T-helper 2 cell treated with Interferon-gamma antibody and Interleukin-4, amounts not matched to agents 5 μg/mL and 100 μg/mL, for 36 hours (primary cell): ENCODE data around the gene PCGF3.
"Not testable (repeated sequence)": the region's sequence is repeated elsewhere in the genome, so short reads cannot be mapped to it uniquely, and the experiment has no call there.

Source experiments
- DNase-seq: peaks from one replicate; pipeline ENCODE4 v3.0.0; 2021; ENCODE audit warnings: low spot score
- H3K27ac Mint-ChIP-seq: one replicate; pipeline ENCODE4 v1.8.0; 2021; ENCODE audit warnings: mild to moderate bottlenecking, mixed read lengths
- H3K27me3 Mint-ChIP-seq: one replicate; pipeline ENCODE4 v1.8.0; 2021; ENCODE audit warnings: low read depth, mixed read lengths
- H3K36me3 Mint-ChIP-seq: one replicate; pipeline ENCODE4 v1.8.0; 2021; ENCODE audit warnings: low read depth, mixed read lengths
- H3K4me1 Mint-ChIP-seq: one replicate; pipeline ENCODE4 v1.8.0; 2021; ENCODE audit warnings: low read depth, mixed read lengths
- H3K4me3 Mint-ChIP-seq: one replicate; pipeline ENCODE4 v1.8.0; 2022; ENCODE audit warnings: mild to moderate bottlenecking, moderate library complexity, mixed read lengths
- H3K9me3 Mint-ChIP-seq: one replicate; pipeline ENCODE4 v1.8.0; 2021; ENCODE audit warnings: mixed read lengths

PCGF3 gene

DNA sequence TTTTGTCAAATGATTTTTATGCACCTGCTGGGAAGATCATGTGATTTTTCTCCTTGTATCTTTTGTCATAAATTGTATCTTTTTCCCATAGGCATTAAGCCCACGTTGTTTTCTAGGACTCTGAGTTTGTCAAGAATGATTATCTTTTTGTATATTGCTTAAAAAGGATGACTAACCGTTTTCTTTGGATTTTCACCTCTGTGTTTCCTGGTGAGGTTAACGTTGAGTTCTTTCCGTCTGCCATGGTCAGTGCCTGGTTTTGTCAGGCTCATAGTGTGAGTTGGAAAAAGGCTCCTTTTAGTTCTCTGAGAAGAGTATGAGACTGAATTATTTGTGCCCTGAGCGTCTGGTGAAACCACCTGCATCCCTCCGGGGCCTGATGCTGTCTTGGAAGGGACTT, 21.9 kb downstream of the PCGF3 start:
- H3K27me3 Mint-ChIP-seq = no peaks in the 10 kb centered on the region
- no peaks in the 10 kb centered on the region for H3K4me1 Mint-ChIP-seq
- H3K4me3 Mint-ChIP-seq = no peak overlapping the region
- no peak for DNase-seq
- H3K27ac Mint-ChIP-seq = no peak overlapping the region
- H3K36me3 Mint-ChIP-seq = peaks cover 18% of the 10 kb centered on the region
- H3K9me3 Mint-ChIP-seq = no peaks in the 10 kb centered on the region

DNA sequence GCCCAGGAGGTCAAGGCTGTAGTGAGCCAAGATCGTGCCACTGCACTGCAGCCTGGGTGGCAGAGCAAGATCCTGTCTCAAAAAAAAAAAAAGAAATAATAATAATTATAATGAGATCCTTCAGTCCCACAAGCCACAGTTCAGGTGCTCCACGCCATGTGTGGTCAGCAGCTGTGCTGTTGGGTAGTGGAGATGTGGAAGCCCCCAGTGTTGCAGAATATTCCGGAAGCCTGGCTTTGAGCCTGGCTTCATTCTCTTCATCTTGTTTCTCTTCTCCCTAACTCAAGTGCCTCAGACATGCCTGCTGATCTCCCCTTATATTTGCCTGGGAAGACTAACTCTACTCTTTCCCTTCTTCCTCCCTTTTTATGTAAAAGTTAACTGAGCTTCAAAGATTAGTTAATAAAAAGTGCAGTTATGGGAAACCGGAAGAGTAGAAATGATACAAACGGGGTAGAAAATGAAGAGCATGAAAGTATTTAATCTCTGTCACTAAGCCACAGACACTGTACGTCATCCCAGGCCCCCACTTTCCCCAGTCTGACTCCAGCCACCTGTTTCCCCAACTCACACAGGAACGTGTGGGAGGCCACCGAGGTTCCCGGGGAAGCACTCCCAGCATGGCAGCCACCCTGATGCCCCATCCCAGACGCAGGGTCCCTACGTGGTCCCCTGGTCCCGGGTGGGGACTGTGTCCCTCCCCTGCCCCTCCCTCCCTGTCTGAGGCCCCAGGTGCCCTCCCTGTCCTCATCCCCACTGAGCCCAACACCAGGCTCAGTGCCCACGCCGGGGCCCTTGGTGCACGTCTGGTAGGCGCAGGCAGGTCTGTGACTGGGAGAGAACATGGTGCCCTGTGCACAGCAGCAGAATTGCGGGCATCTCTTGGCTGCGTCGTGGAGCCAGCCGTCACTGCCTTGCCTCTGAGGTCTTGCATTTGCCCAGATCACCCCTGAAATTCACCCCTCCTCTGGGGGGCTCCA, 24.0 kb downstream of the PCGF3 start:
- DNase-seq = no peak
- no peaks in the 10 kb centered on the region for H3K4me1 Mint-ChIP-seq
- H3K36me3 Mint-ChIP-seq = peaks cover 22% of the 10 kb centered on the region
- no peak overlapping the region for H3K27ac Mint-ChIP-seq
- no peaks in the 10 kb centered on the region for H3K9me3 Mint-ChIP-seq
- H3K4me3 Mint-ChIP-seq = no peak overlapping the region
- no peaks in the 10 kb centered on the region for H3K27me3 Mint-ChIP-seq

DNA sequence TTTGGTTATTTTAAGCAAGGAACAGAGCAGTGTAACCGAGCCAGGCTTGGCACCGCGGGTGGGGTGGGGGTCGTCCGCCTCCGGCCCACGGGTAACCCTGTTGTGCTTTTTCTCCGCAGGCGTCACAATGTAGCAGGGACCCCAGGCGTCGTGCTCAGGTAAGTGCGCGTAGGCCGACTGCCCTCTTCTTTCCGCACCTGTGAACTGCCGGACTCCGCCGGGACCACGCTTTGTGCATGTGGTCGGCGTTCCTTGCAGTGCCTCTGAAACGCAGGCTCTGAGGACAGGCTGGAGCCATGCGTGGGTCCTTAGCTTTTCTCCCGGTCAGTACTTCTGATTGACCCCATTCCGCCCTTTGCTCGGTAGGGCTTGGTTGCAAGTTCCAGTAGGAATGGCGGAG, 24.9 kb downstream of the PCGF3 start:
- H3K4me1 Mint-ChIP-seq = no peaks in the 10 kb centered on the region
- H3K4me3 Mint-ChIP-seq = no peak overlapping the region
- H3K27ac Mint-ChIP-seq = no peak overlapping the region
- no peak for DNase-seq
- no peaks in the 10 kb centered on the region for H3K27me3 Mint-ChIP-seq
- no peaks in the 10 kb centered on the region for H3K9me3 Mint-ChIP-seq
- peaks cover 27% of the 10 kb centered on the region for H3K36me3 Mint-ChIP-seq

DNA sequence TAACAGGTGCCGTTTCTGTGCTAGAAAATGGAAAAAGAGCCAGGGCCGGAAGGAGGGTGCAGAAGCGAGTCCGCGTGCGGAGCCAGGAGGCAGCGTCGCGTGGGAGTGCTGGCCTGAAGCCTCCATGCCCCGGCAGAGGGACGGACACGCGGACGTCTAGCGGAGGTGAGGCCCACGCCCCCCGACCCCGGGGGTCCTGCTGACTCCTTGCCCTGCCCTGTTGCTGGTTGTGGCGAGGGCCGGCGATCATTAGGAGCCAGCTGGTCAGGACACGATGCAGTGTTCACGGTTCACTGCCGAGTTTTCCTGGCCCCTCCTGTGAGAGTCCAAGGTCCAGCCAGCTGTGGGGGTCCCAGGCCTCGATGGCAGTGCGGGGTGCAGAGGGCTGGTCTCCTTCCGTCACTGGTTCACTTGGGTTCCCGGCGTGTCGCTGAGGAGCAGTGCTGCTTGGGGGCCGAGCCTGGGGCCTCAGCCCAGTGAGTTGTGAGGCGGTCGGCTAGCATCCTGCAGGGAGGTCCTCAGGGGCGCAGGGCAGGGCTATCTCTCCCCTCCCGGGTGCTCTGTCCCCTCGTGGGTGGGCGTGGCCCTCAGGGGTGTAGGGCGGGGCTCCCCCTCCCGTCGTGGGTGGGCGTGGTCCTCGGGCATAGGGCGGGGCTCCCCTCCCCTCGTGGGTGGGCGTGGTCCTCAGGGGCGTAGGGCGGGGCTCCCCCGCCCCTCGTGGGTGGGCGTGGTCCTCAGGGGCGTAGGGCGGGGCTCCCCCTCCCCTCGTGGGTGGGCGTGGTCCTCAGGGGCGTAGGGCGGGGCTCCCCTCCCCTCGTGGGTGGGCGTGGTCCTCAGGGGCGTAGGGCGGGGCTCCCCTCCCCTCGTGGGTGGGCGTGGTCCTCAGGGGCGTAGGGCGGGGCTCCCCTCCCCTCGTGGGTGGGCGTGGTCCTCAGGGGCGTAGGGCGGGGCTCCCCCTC, 25.6 kb downstream of the PCGF3 start:
- DNase-seq, H3K9me3 Mint-ChIP-seq, H3K27me3 Mint-ChIP-seq, H3K4me3 Mint-ChIP-seq, H3K27ac Mint-ChIP-seq, H3K4me1 Mint-ChIP-seq: not testable (repeated sequence)
- peaks cover 30% of the 10 kb centered on the region for H3K36me3 Mint-ChIP-seq

DNA sequence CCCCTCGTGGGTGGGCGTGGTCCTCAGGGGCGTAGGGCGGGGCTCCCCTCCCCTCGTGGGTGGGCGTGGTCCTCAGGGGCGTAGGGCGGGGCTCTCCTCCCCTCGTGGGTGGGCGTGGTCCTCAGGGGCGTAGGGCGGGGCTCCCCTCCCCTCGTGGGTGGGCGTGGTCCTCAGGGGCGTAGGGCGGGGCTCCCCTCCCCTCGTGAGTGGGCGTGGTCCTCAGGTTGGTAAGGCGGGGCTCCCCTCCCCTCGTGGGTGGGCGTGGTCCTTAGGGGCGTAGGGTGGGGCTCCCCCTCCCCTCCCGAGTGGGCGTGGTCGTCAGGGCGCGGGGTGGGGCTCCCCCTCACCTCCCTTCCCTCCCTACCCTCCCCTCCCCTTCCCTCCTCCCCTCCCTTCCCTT, 26.3 kb downstream of the PCGF3 start:
- H3K4me1 Mint-ChIP-seq, DNase-seq, H3K9me3 Mint-ChIP-seq, H3K27me3 Mint-ChIP-seq, H3K27ac Mint-ChIP-seq, H3K4me3 Mint-ChIP-seq: not testable (repeated sequence)
- peaks cover 30% of the 10 kb centered on the region for H3K36me3 Mint-ChIP-seq

DNA sequence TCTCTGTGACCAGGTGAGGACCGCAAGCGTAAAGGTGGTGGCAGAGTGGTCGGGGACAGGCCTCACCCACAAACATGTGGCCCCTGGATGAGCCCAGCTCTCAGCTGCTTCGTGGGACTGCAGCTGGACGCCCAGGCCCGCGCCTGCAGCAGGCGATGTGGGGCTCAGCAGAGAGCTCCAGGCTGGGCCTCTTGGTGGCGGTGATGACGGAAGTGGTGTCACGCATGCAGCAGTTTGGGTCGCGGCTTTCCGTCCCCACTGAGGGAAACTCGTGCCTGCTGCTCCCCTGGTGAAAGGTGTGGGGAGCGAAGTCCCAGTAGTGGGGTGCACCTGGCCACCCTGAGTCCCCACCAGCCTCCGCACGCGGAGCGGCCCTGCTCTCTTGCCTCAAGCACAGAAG, 26.9 kb downstream of the PCGF3 start:
- Mint-ChIP-seq H3K9me3 (no peaks in the 10 kb centered on the region), H3K27ac (no peak overlapping the region), H3K27me3 (no peaks in the 10 kb centered on the region), H3K36me3 (peaks cover 31% of the 10 kb centered on the region), H3K4me3 (no peak overlapping the region), H3K4me1 (no peaks in the 10 kb centered on the region)
- DNase-seq = no peak

DNA sequence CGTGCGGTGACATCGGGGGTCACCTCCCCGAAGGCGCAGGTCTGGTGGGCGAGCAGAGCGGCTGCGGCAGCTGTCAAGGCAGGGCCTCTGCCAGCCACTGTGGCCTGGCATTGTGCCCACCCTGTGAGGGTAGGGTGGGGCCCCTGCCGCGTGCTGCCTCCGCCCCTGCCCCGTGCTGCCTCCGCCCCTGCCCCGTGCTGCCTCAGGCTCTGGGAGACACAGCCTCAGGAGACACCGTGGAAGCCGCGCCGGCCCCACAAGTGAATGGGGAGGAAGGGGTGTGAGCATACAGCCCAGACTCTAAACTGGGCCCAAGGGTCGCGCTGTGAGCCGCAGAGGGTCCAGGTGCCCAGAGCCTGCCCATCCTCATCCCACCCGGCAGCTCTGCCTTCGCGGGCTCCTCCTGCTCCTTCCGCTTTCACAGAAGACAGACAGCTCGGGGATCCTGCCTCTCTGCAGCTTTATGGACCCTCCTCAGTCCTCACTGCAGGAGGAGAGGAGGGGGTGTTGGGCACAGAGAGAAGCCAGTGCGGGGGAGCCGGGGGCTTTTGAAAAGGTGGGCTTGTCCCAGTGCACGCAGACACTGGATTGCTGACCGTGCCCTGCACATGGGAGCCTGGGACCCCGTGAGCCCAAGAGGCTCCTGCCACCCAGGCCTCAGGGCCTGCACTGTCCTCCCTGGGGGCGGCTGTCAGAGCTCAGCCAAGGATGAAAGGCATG, 27.4 kb downstream of the PCGF3 start:
- H3K9me3 Mint-ChIP-seq = no peaks in the 10 kb centered on the region
- H3K27me3 Mint-ChIP-seq = no peaks in the 10 kb centered on the region
- H3K4me3 Mint-ChIP-seq = no peak overlapping the region
- no peak for DNase-seq
- no peaks in the 10 kb centered on the region for H3K4me1 Mint-ChIP-seq
- H3K36me3 Mint-ChIP-seq = peaks cover 34% of the 10 kb centered on the region
- no peak overlapping the region for H3K27ac Mint-ChIP-seq

DNA sequence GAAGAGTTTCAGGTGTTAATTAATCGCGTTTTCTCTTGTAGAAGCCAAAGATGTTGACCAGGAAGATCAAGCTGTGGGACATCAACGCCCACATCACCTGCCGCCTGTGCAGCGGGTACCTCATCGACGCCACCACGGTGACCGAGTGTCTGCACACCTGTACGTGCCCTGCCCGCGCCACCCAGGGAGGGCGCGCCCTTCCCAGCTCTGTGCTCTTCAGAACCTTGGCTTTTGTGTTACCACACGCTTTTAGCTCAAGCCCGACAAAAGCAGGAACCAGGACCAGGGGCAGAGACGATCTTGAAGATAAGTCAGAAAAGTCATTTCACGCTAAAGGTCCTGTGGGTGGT, 28.0 kb downstream of the PCGF3 start:
- Mint-ChIP-seq H3K4me3 (no peak overlapping the region), H3K36me3 (peaks cover 34% of the 10 kb centered on the region), H3K4me1 (no peaks in the 10 kb centered on the region)

DNA sequence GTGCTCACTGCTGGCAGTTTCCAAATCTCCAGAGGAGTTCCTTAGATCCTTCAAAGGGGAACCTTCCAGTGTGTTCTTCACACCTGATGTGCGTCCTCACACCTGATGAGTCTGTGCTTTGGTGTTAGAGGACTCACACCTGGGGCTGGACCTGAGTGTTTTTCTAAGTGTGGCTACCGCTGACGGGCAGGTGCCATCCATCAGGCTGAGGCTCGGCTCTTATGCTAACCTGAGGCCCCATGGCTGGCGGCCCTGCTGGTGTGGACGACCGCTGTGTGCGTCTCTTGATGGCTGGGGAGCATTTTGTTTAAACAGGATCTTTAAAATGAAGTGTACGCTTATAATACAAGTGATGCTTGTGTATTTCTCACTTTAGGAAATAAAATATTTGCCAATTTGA, 28.4 kb downstream of the PCGF3 start:
- no peaks in the 10 kb centered on the region for H3K9me3 Mint-ChIP-seq
- H3K36me3 Mint-ChIP-seq = peaks cover 34% of the 10 kb centered on the region
- no peak overlapping the region for H3K27ac Mint-ChIP-seq
- H3K27me3 Mint-ChIP-seq = no peaks in the 10 kb centered on the region
- no peak for DNase-seq
- no peak overlapping the region for H3K4me3 Mint-ChIP-seq
- H3K4me1 Mint-ChIP-seq = no peaks in the 10 kb centered on the region

More for the DNA sequence above, 28.0 kb downstream of the PCGF3 start:
- Mint-ChIP-seq H3K9me3 (no peaks in the 10 kb centered on the region), H3K27me3 (no peaks in the 10 kb centered on the region), H3K27ac (no peak overlapping the region)
- DNase-seq = no peak

DNA sequence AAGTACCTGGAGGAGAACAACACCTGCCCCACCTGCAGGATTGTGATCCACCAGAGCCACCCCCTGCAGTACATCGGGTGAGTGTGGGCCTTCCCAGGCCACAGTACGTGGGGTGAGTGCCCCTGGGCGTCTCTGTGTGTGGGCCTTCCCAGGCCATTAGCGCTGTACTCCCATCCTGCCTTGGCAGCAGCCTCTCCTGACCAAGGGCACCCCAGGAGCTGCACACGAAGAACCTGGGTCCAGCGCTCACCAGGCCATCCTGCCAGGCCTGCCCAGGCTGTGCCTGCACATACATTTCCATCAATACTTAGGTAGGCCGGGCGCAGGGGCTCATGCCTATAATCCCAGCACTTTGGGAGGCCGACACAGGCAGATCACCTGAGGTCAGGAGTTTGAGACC, 29.3 kb downstream of the PCGF3 start:
- Mint-ChIP-seq H3K9me3 (no peaks in the 10 kb centered on the region), H3K27ac (no peak overlapping the region), H3K4me1 (no peaks in the 10 kb centered on the region), H3K36me3 (peaks cover 37% of the 10 kb centered on the region), H3K27me3 (no peaks in the 10 kb centered on the region), H3K4me3 (no peak overlapping the region)
- no peak for DNase-seq

DNA sequence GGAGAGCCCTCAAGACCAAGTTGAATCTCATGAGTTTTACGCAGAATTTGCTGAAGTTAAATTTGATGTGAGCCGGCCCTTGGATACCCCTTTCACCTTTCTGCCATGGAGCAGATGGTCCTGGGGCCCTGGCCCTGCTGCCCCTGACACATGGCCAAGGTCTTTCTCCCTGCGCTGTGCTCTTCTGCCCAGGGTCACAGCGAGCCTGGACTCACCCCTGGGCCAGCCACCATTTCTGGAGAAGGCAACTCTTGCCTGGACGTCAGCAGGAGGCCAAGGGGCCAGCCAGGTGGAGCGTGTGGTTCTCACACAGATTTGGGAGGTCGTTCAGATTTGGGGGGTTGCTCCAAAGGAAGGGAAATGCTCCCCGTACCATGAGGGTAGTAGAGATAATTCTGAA, 30.0 kb downstream of the PCGF3 start:
- Mint-ChIP-seq H3K27ac (no peak overlapping the region), H3K27me3 (no peaks in the 10 kb centered on the region), H3K36me3 (peaks cover 32% of the 10 kb centered on the region), H3K9me3 (no peaks in the 10 kb centered on the region), H3K4me1 (no peaks in the 10 kb centered on the region), H3K4me3 (no peak overlapping the region)
- DNase-seq = no peak

DNA sequence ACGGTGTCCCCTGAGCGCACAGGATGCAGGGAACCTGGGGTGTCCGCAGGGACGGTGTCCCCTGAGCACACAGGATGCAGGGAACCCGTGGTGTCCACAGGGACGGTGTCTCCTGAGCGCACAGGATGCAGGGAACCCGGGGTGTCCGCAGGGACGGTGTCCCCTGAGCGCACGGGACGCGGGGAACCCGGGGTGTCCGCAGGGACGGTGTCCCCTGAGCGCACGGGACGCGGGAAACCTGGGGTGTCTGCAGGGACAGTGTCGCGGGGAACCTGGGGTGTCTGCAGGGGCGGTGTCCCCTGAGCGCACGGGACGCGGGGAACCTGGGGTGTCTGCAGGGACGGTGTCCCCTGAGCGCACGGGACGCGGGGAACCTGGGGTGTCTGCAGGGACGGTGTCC, 30.9 kb downstream of the PCGF3 start:
- H3K9me3 Mint-ChIP-seq, H3K4me1 Mint-ChIP-seq, H3K4me3 Mint-ChIP-seq, H3K27me3 Mint-ChIP-seq, DNase-seq, H3K27ac Mint-ChIP-seq: not testable (repeated sequence)
- peaks cover 29% of the 10 kb centered on the region for H3K36me3 Mint-ChIP-seq

DNA sequence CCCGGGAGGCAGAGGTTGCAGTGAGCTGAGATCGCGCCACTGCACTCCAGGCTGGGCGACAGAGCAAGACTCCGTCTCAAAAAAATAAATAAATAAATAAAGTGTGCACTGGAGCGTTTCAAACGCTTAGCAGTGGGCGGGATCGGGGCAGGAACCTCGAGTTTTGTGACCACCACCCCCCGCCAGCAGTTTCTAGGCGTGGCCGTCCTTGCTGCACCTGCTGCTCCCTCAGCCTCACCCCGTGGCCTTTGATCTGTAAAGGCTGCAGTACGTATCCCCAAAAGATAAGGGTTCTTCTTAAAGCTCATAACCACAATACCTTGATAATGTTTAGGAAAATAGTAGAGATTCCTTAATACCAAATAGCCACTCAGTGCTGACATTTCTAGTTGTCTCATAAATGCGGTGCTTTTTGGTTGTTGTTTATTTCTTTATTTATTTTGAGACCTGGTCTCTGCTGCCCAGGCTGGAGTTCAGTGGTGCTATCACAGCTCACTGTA, 33.2 kb downstream of the PCGF3 start:
- Mint-ChIP-seq H3K4me1 (no peaks in the 10 kb centered on the region), H3K4me3 (no peak overlapping the region), H3K9me3 (no peaks in the 10 kb centered on the region), H3K36me3 (peaks cover 23% of the 10 kb centered on the region), H3K27me3 (no peaks in the 10 kb centered on the region), H3K27ac (no peak overlapping the region)
- no peak for DNase-seq
